Placental pericyte (primary cell): ENCODE data around the gene VOPP1. TPM values are rescaled to one million over a fixed set of nuclear protein-coding genes. Genes with fewer than 3 reads are reported as not detected.

Source experiments
- total RNA-seq: library from RNA; depleted of rRNA; stranded (reverse); fragments of >200 nt; gene quantifications from 2 replicates; pipeline ENCODE4 v1.2.3, GENCODE V29; 2012

The VOPP1 gene, protein sequence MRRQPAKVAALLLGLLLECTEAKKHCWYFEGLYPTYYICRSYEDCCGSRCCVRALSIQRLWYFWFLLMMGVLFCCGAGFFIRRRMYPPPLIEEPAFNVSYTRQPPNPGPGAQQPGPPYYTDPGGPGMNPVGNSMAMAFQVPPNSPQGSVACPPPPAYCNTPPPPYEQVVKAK
- total RNA-seq = 23.9 and 132 TPM in 2 replicates

DNA sequence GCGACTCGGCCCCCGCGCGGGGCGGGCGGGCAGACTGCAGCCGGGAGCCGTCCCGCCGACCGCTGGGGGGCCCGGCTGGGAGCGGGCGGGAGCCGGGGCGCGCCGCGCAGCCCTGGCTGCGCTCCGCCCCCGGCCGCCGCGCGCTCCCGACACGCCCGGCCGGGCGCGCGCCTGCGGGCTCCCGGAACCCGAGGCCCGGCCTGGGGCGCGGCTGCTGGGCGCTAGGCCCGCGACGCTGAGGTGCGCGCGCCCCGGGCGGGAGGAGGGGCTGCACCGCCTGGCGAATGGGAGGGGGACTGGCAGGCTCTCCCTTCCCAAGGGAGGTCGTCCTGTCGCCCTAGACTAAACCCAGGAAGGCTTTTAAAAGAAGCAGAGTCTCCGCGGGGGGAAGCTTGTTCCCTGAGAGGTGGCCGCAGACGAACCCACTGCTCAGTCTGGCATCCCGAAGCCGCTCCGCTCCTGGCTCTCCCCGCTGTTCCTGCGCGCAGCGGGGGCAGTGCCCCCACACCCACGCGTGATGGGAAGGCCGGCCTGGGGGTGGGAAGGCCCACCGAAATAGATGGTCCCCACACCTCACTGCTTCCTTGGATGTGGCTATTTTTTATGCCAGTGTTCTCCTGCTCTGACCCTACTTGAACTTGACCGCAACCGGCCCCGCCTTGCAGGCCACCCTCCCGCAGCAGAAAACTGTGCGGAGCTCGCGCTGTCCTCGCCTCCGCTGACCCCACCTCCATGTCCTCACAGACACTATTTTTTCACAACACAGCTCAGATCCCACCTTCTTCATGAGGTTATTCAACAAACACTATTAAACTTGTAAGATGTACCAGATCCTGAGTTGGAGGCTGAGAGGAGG, at the start of gene VOPP1:
VOPP1 (minus strand) TSS at position 125 of the 856 bp plus-strand sequence. CDS start 178 bp downstream, outside the sequence.

Other genes starting within 250 kb of the VOPP1 start
- gene LANCL2, start 207.2 kb downstream of the VOPP1 start, total RNA-seq = 21.3 and 30.4 TPM in 2 replicates